ENCODE results near the gene ANK3. TPM values are rescaled to one million over a fixed set of nuclear protein-coding genes. Genes with fewer than 3 reads are reported as not detected.

ANK3 gene
- total RNA-seq, 1 experiment from 2014 or later, result 32.0 TPM

GRCh38 chr10:60098677-60099601, 290.7 kb downstream of the ANK3 start:
- DNase-seq, result no peak

GRCh38 chr10:60096761-60097513, 292.7 kb downstream of the ANK3 start:
- no peak for DNase-seq
- no peaks in the 10 kb centered on the region for H3K79me2 ChIP-seq (ENCODE audit: low read depth)
- H3K9me2 ChIP-seq (ENCODE audit: insufficient read depth), result no peaks in the 10 kb centered on the region
- no peak overlapping the region for H2AFZ ChIP-seq
- H3K9me3 ChIP-seq (ENCODE audit: insufficient read depth, low read depth), result no peaks in the 10 kb centered on the region
- no TSS peak for BruUV-seq (replicated peaks)
- no peaks in the 10 kb centered on the region; the same call in 1 of the 2 replicates for H3K4me1 ChIP-seq (replicated peaks; ENCODE audit: insufficient read depth)
- no peaks in the 10 kb centered on the region for H3F3A ChIP-seq (ENCODE audit: insufficient read depth, low read depth)
- CTCF ChIA-PET, result no interaction called here
- H3K36me3 ChIP-seq (ENCODE audit: low read depth), result no peaks in the 10 kb centered on the region
- intact Hi-C loops (cut with micrococcal nuclease; ENCODE audit: unreplicated experiment), result no loop called here
- H3K4me2 ChIP-seq, result no peak overlapping the region
- H4K20me1 ChIP-seq (ENCODE audit: insufficient read depth), result no peaks in the 10 kb centered on the region
- no peak overlapping the region for H3K27ac ChIP-seq
- no peak overlapping the region for H3K4me3 ChIP-seq
- no peaks in the 10 kb centered on the region for H3K27me3 ChIP-seq (ENCODE audit: insufficient read depth, low read depth)
- POLR2A ChIA-PET (ENCODE audit: unreplicated experiment), result interaction anchor here (0.5 kb wide), 1 partner anchor 212 kb away, joined by 6 read pairs; no protein-coding TSS in a partner anchor
- TF ChIP-seq CTCF (conservative IDR thresholded peaks at IDR 0.05), result no peak
- no peak for TF ChIP-seq EZH2 (IDR thresholded peaks at IDR 0.05; ENCODE audit: low read depth)

More at GRCh38 chr10:60098677-60099601, 290.7 kb downstream of the ANK3 start:
- Histone ChIP-seq H3K79me2 (ENCODE audit: low read depth) (no peaks in the 10 kb centered on the region), H3K36me3 (ENCODE audit: low read depth) (no peaks in the 10 kb centered on the region), H3F3A (ENCODE audit: insufficient read depth, low read depth) (no peaks in the 10 kb centered on the region), H3K27me3 (ENCODE audit: insufficient read depth, low read depth) (no peaks in the 10 kb centered on the region), H3K4me1 (replicated peaks; ENCODE audit: insufficient read depth) (no peaks in the 10 kb centered on the region; the same call in 1 of the 2 replicates), H3K9me3 (ENCODE audit: insufficient read depth, low read depth) (no peaks in the 10 kb centered on the region), H3K27ac (no peak overlapping the region), H3K4me3 (no peak overlapping the region), H2AFZ (no peak overlapping the region), H3K4me2 (no peak overlapping the region), H3K9me2 (ENCODE audit: insufficient read depth) (no peaks in the 10 kb centered on the region), H4K20me1 (ENCODE audit: insufficient read depth) (no peaks in the 10 kb centered on the region)
- CTCF ChIA-PET, result interaction anchor here (0.6 to 0.7 kb wide), 2 partner anchors 228 to 352 kb away, joined by 3 to 4 read pairs; no protein-coding TSS in a partner anchor
- intact Hi-C loops (cut with micrococcal nuclease; ENCODE audit: unreplicated experiment), result no loop called here
- POLR2A ChIA-PET (ENCODE audit: unreplicated experiment), result no interaction called here
- TF ChIP-seq CTCF (conservative IDR thresholded peaks at IDR 0.05) (no peak; the same call in 1 of the 2 replicates), EZH2 (IDR thresholded peaks at IDR 0.05; ENCODE audit: low read depth) (no peak)
- BruUV-seq (replicated peaks), result no TSS peak

- H3K27ac ChIP-seq, result no peak overlapping the region
- H3K4me1 ChIP-seq (replicated peaks; ENCODE audit: insufficient read depth), result no peaks in the 10 kb centered on the region; the same call in 1 of the 2 replicates
- CTCF ChIA-PET, result no interaction called here
- H3F3A ChIP-seq (ENCODE audit: insufficient read depth, low read depth), result no peaks in the 10 kb centered on the region
- no peak for DNase-seq
- H3K4me2 ChIP-seq, result no peak overlapping the region
- no peak overlapping the region for H2AFZ ChIP-seq
- TF ChIP-seq CTCF (conservative IDR thresholded peaks at IDR 0.05), result no peak
- TF ChIP-seq EZH2 (IDR thresholded peaks at IDR 0.05; ENCODE audit: low read depth), result no peak
- H3K9me2 ChIP-seq (ENCODE audit: insufficient read depth), result no peaks in the 10 kb centered on the region
- no peaks in the 10 kb centered on the region for H3K27me3 ChIP-seq (ENCODE audit: insufficient read depth, low read depth)
- H3K79me2 ChIP-seq (ENCODE audit: low read depth), result no peaks in the 10 kb centered on the region
- no peaks in the 10 kb centered on the region for H3K36me3 ChIP-seq (ENCODE audit: low read depth)
- no peaks in the 10 kb centered on the region for H3K9me3 ChIP-seq (ENCODE audit: insufficient read depth, low read depth)
- intact Hi-C loops (cut with micrococcal nuclease; ENCODE audit: unreplicated experiment), result no loop called here
- H4K20me1 ChIP-seq (ENCODE audit: insufficient read depth), result no peaks in the 10 kb centered on the region
- POLR2A ChIA-PET (ENCODE audit: unreplicated experiment), result no interaction called here
- BruUV-seq (replicated peaks), result no TSS peak
- H3K4me3 ChIP-seq, result no peak overlapping the region
These were observed 296.4 kb downstream of the ANK3 start for GRCh38 chr10:60093317-60093716.
